Karpas-422 (cell line): ENCODE measurements around the gene TMEM212. TPM values are rescaled to one million over a fixed set of nuclear protein-coding genes. Genes with fewer than 3 reads are reported as not detected.

ENCODE experiments used
- DNase-seq: peaks from one replicate; pipeline ENCODE4 v3.0.0-alpha.2; 2015
- H2AFZ ChIP-seq: fragments of 200-600 bp; sonication (generic); 2 replicates; pipeline ENCODE4 v1.6.1; 2014; ENCODE audit warnings: antibody characterized with exemption, low read length, mixed read lengths
- H3K27ac ChIP-seq: fragments of 200-600 bp; sonication (generic); 2 replicates; pipeline ENCODE4 v1.5.1; 2014; ENCODE audit warnings: mild to moderate bottlenecking, low read length, moderate library complexity
- H3K27me3 ChIP-seq: fragments of 200-600 bp; sonication (generic); 2 replicates; pipeline ENCODE4 v1.6.1; 2014; ENCODE audit warnings: low read length, mixed read lengths
- H3K36me3 ChIP-seq: fragments of 200-600 bp; sonication (generic); 2 replicates; pipeline ENCODE4 v1.6.1; 2014; ENCODE audit warnings: low read length, mixed read lengths; ENCODE audit not compliant: insufficient read depth
- H3K4me1 ChIP-seq: fragments of 200-600 bp; sonication (generic); 2 replicates; pipeline ENCODE4 v1.6.1; 2014; ENCODE audit warnings: mild to moderate bottlenecking, low read length, mixed read lengths
- H3K4me2 ChIP-seq: fragments of 200-600 bp; sonication (generic); 2 replicates; pipeline ENCODE4 v1.6.1; 2014; ENCODE audit warnings: low read length, low read depth, mild to moderate bottlenecking; ENCODE audit not compliant: poor library complexity, severe bottlenecking
- H3K4me3 ChIP-seq: fragments of 200-600 bp; sonication (generic); 2 replicates; pipeline ENCODE4 v1.5.1; 2014; ENCODE audit warnings: mild to moderate bottlenecking, antibody characterized with exemption, low read length, mixed read lengths
- H3K79me2 ChIP-seq: fragments of 200-600 bp; sonication (generic); 2 replicates; pipeline ENCODE4 v1.6.1; 2014; ENCODE audit warnings: mild to moderate bottlenecking, low read length, mixed read lengths
- H3K9ac ChIP-seq: fragments of 200-600 bp; sonication (generic); 2 replicates; pipeline ENCODE4 v1.6.0; 2014; ENCODE audit warnings: low read length
- H3K9me2 ChIP-seq: fragments of 200-600 bp; sonication (generic), shearing (Covaris generic); replicated peaks from 2 replicates; pipeline ENCODE4 v1.6.0; 2014; ENCODE audit warnings: mild to moderate bottlenecking, low read length, moderate library complexity; ENCODE audit not compliant: insufficient read depth
- H3K9me3 ChIP-seq: fragments of 300-700, 200-600 bp; sonication (generic); 2 replicates; pipeline ENCODE4 v1.6.1; 2014; ENCODE audit warnings: low read length, mixed read lengths
- H4K20me1 ChIP-seq: fragments of 200-600 bp; sonication (generic); 2 replicates; pipeline ENCODE4 v1.6.1; 2014; ENCODE audit warnings: mild to moderate bottlenecking, antibody characterized with exemption, low read length, low read depth; ENCODE audit not compliant: insufficient read depth
- total RNA-seq: library from RNA; depleted of rRNA; stranded (reverse); fragments of >200 nt; shearing (Covaris generic); gene quantifications from 2 replicates; pipeline ENCODE4 v1.2.3, GENCODE V29; 2014; ENCODE audit warnings: low replicate concordance

Gene TMEM212
- total RNA-seq, 1 experiment from 2014 or later = not detected

DNA sequence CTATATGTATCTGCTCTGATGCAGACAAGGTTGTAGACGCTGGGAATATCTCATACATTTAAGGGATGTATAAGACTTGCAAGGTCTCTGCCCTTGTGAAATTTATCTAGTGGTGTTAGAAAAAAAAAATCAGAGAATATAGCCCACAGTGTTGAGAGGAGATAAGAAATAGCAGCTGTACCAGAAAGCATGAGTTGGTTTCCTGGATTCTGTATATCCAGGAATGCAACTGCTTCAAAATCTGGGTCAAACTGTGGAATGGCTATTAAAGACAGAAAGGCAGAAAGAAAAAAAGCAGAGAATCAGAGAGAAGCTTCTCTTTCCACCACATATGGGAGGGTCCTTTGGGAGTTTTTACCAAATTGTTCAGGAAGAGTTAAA, 1.5 kb upstream of the TMEM212 start:
- Histone ChIP-seq H3K27me3 (no peaks in the 10 kb centered on the region), H3K4me1 (no peaks in the 10 kb centered on the region), H3K4me3 (no peak overlapping the region), H2AFZ (no peak overlapping the region), H3K9me2 (no peaks in the 10 kb centered on the region), H3K79me2 (no peaks in the 10 kb centered on the region), H3K9ac (no peak overlapping the region), H3K9me3 (no peaks in the 10 kb centered on the region), H3K4me2 (no peak overlapping the region), H3K27ac (no peak overlapping the region), H3K36me3 (no peaks in the 10 kb centered on the region), H4K20me1 (no peaks in the 10 kb centered on the region)
- no peak for DNase-seq

DNA sequence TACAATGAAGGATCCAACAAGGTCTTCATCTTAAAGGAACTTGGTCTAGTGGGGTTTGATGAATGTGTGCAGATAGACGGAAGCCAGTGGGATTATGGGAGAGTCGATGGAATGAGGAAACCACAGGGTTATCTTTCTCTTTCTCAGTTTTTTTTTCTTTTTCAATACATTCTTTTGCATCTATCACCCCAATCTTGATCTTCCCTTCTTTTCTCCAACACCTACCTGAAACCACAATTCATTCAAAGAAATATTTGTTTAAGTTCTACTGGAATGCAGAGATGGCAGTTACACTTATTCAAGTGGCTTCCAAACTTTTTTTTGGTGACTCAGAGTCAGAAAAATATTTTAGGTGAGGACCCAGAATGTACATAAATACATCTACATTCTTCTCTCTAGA, 1.7 kb downstream of the TMEM212 start:
- Histone ChIP-seq H3K36me3 (no peaks in the 10 kb centered on the region), H3K9me2 (no peaks in the 10 kb centered on the region), H2AFZ (no peak overlapping the region), H3K9ac (no peak overlapping the region), H3K79me2 (no peaks in the 10 kb centered on the region), H3K27me3 (no peaks in the 10 kb centered on the region), H3K4me1 (no peaks in the 10 kb centered on the region), H3K27ac (no peak overlapping the region), H3K9me3 (no peaks in the 10 kb centered on the region), H3K4me3 (no peak overlapping the region), H4K20me1 (no peaks in the 10 kb centered on the region), H3K4me2 (no peak overlapping the region)
- no peak for DNase-seq

DNA sequence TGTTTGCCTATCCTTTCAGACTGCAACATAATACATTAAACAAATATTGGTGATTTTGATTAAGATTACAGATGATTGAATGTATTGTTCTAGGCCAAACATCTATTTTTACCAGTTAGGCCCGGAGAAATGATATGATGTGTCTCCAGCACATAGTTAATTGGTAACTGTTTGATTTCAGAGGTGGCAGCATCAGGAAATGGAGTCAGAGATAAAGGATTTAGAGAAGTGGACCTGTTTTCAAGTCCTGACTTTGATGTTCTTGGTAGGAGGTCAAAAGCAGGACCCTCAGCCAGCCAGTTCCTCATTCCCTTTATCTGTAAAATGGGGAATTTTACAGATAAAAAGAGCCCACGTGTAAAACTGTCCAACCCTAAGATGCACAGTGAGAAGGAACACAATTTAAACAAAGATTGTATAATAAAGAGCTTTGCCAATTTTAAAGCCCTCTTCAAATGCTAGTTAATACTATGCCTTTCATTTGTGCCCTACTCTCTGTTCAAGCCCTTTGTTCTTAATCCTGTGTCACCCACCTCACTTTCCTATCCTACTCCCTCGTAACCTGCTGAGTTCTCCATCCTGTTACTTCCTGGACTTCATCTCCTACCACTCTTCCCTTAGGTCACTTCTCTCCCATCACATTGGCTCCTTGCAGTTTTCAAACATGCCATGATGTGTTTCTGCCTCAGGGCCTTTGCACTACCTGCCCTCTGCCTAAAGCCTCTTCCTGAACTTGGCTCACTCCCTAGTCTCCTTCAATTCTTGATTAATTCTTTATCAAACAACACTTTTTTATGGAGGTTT, 2.5 kb downstream of the TMEM212 start:
- no peak for DNase-seq
- Histone ChIP-seq H3K9me2 (no peaks in the 10 kb centered on the region), H2AFZ (no peak overlapping the region), H3K9me3 (no peaks in the 10 kb centered on the region), H4K20me1 (no peaks in the 10 kb centered on the region), H3K79me2 (no peaks in the 10 kb centered on the region), H3K4me2 (no peak overlapping the region), H3K27ac (no peak overlapping the region), H3K36me3 (no peaks in the 10 kb centered on the region), H3K4me3 (no peak overlapping the region), H3K9ac (no peak overlapping the region), H3K27me3 (no peaks in the 10 kb centered on the region), H3K4me1 (no peaks in the 10 kb centered on the region)

DNA sequence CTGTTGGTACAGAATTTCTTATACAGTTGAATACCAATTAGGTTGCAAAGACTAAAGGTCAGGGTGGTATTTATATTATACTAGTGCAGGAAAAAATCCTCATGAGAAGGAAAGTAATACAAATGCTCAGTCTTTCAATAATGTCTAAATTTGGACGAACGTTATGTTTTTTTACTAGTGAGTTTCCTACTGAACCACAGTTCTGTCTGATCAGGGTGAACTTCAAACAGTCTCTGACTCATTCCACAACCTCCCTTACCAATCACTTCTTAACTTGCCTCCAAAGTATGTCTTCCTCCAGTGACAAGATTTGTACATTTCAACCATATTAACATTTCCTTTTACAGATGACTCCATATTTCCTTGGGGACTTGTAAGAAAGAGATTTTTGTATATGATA, 3.4 kb downstream of the TMEM212 start:
- Histone ChIP-seq H3K27ac (no peak overlapping the region), H3K27me3 (no peaks in the 10 kb centered on the region), H3K36me3 (no peaks in the 10 kb centered on the region), H3K9me2 (no peaks in the 10 kb centered on the region), H4K20me1 (no peaks in the 10 kb centered on the region), H3K4me1 (no peaks in the 10 kb centered on the region), H3K79me2 (no peaks in the 10 kb centered on the region), H3K9me3 (no peaks in the 10 kb centered on the region), H3K4me2 (no peak overlapping the region), H2AFZ (no peak overlapping the region), H3K4me3 (no peak overlapping the region), H3K9ac (no peak overlapping the region)
- no peak for DNase-seq

DNA sequence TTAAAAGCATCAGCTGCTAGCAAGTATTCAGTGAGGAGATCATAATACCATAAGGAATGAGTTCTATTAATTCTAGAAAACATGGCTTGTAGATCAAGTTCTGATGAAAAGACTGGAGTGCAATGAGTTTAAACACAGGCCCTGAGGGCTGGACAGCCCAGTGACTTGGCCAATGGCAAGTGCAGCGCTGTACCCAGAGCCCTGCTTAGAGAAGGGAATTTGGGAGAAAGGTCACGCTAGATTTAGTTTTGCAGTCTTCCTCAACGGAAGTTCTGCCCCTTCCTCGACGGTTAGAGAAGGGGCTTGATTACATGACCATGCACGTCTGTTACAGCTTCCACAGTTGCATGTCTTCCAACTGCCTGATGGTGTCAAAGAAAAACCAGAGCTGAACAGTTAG, 4.0 kb downstream of the TMEM212 start:
- Histone ChIP-seq H3K36me3 (no peaks in the 10 kb centered on the region), H3K27me3 (no peaks in the 10 kb centered on the region), H4K20me1 (no peaks in the 10 kb centered on the region), H3K4me3 (no peak overlapping the region), H3K79me2 (no peaks in the 10 kb centered on the region), H3K9me2 (no peaks in the 10 kb centered on the region), H2AFZ (no peak overlapping the region), H3K9me3 (no peaks in the 10 kb centered on the region), H3K27ac (no peak overlapping the region), H3K4me1 (no peaks in the 10 kb centered on the region), H3K9ac (no peak overlapping the region), H3K4me2 (no peak overlapping the region)
- DNase-seq = no peak

DNA sequence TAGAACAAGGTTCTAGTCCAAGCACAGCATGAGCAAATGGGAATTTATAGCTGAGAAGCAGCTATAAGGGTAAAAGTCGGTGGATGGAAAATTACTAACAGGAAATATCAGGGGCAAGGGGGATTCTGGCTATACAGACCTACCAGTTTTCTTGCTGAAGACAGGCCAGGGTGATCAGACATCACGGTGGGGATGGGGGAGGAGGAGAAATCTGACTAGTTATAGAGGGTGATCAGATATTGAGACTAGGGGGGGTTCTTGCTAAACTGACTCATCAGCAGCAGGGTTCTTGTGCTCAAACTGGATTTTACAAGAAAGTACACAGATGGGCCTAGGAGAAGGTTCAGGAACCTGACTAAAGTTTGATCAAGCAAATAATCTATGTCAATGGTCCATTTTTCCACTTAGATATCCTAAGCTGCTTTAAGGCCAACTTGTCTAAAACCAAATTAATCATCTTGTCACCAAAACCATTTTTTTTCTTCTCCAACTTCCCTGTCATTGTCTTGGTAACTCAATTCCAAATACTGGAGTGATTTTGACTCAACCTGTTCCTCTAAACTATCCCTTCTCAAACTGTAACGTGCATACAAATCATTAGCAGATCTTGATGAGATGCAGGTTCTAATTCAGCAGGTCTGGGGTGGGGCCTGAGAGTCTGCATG, 4.6 kb downstream of the TMEM212 start:
- H3K9ac ChIP-seq = no peak overlapping the region
- DNase-seq = no peak

GRCh38 chr3:171849617-171850319, 6.6 kb downstream of the TMEM212 start:
- DNase-seq = no peak
- H3K9me3 ChIP-seq = peaks cover 9% of the 10 kb centered on the region
- H3K4me1 ChIP-seq = no peaks in the 10 kb centered on the region
- H3K9ac ChIP-seq = no peak overlapping the region
- no peaks in the 10 kb centered on the region for H3K27me3 ChIP-seq
- H3K36me3 ChIP-seq = no peaks in the 10 kb centered on the region
- no peak overlapping the region for H2AFZ ChIP-seq
- no peak overlapping the region for H3K27ac ChIP-seq
- H3K4me2 ChIP-seq = no peak overlapping the region
- no peaks in the 10 kb centered on the region for H3K79me2 ChIP-seq
- H3K9me2 ChIP-seq = no peaks in the 10 kb centered on the region
- H3K4me3 ChIP-seq = no peak overlapping the region
- H4K20me1 ChIP-seq = no peaks in the 10 kb centered on the region

More for the DNA sequence above, 4.6 kb downstream of the TMEM212 start:
- H3K9me2 ChIP-seq = no peaks in the 10 kb centered on the region
- H4K20me1 ChIP-seq = no peaks in the 10 kb centered on the region
- H3K4me1 ChIP-seq = no peaks in the 10 kb centered on the region
- H3K4me3 ChIP-seq = no peak overlapping the region
- no peaks in the 10 kb centered on the region for H3K27me3 ChIP-seq
- H3K36me3 ChIP-seq = no peaks in the 10 kb centered on the region
- H3K4me2 ChIP-seq = no peak overlapping the region
- no peaks in the 10 kb centered on the region for H3K79me2 ChIP-seq
- no peak overlapping the region for H2AFZ ChIP-seq
- no peak overlapping the region for H3K27ac ChIP-seq
- no peaks in the 10 kb centered on the region for H3K9me3 ChIP-seq

- Histone ChIP-seq H4K20me1 (no peaks in the 10 kb centered on the region), H3K4me3 (no peak overlapping the region), H2AFZ (no peak overlapping the region), H3K4me2 (no peak overlapping the region), H3K79me2 (no peaks in the 10 kb centered on the region), H3K27me3 (no peaks in the 10 kb centered on the region), H3K9me2 (no peaks in the 10 kb centered on the region), H3K36me3 (no peaks in the 10 kb centered on the region), H3K9me3 (peaks cover 9% of the 10 kb centered on the region), H3K9ac (no peak overlapping the region), H3K27ac (no peak overlapping the region), H3K4me1 (no peaks in the 10 kb centered on the region)
- DNase-seq = no peak
Measured at GRCh38 chr3:171850320-171850959, 7.3 kb downstream of the TMEM212 start.
